Upper lobe of right lung (tissue), 1 donor: ENCODE results near the gene ABCC3. TPM values are rescaled to one million over a fixed set of nuclear protein-coding genes. Genes with fewer than 3 reads are reported as not detected.

ENCODE experiments used
- ATAC-seq: fragments of 200-7000 bp; cut with Tn5 transposase; one replicate; pipeline ENCODE4 v1.9.1; 2020; ENCODE audit warnings: mild to moderate bottlenecking, moderate library complexity
- DNase-seq: peaks from one replicate; pipeline ENCODE4 v3.0.0-alpha.2; 2020
- H3K27ac ChIP-seq: fragments of 200-600 bp; one replicate; pipeline ENCODE4 v1.8.0; 2022
- H3K27me3 ChIP-seq: fragments of 200-600 bp; one replicate; pipeline ENCODE4 v1.8.0; 2022; ENCODE audit warnings: mild to moderate bottlenecking
- H3K36me3 ChIP-seq: fragments of 200-600 bp; one replicate; pipeline ENCODE4 v1.8.0; 2022
- H3K4me1 ChIP-seq: fragments of 200-600 bp; one replicate; pipeline ENCODE4 v1.8.0; 2022
- H3K4me3 ChIP-seq: fragments of 200-600 bp; one replicate; pipeline ENCODE4 v1.8.0; 2022; ENCODE audit warnings: mild to moderate bottlenecking
- H3K9me3 ChIP-seq: fragments of 200-600 bp; one replicate; pipeline ENCODE4 v1.8.0; 2022
- CTCF ChIP-seq: fragments of 200-600 bp; IDR thresholded peaks from one replicate; pipeline ENCODE4 v1.8.0; 2022; ENCODE audit warnings: antibody characterized with exemption
- intact Hi-C: fragments of 100-400 bp; cut with DNase I; formaldehyde crosslinking; loops from one replicate; pipeline ENCODE4 v1.11.0; 2022
- total RNA-seq: library from RNA; stranded (reverse); fragmentation: NEBNext Ultra II Directional; extraction: Animal tissue kit (Norgen Biotek cat#: 25700); gene quantifications from one replicate; pipeline ENCODE4 v1.2.1, GENCODE V29; 2021
- donor health status: DM: no; HTN: yes; CAD: no; lungs with severe emphysema.

ABCC3 gene
- total RNA-seq, 1 donor from 2014 or later, result 65.4 TPM

- ATAC-seq, result no peak
- peak; percentile 37 for DNase-seq
- no peak overlapping the region for H3K27ac ChIP-seq
- no peaks in the 10 kb centered on the region for H3K36me3 ChIP-seq
- H3K9me3 ChIP-seq, result no peaks in the 10 kb centered on the region
- intact Hi-C loops, result loop anchor here (10.0 kb wide), 1 partner anchor 140 kb away; the partner anchor contains the start of gene SPATA20
- peaks cover 20% of the 10 kb centered on the region for H3K4me1 ChIP-seq
- TF ChIP-seq CTCF, result no peak
- no peaks in the 10 kb centered on the region for H3K27me3 ChIP-seq
- no peak overlapping the region for H3K4me3 ChIP-seq
Observed at GRCh38 chr17:50684612-50685333, 50.1 kb downstream of the ABCC3 start.

GRCh38 chr17:50685334-50685665, 50.6 kb downstream of the ABCC3 start:
- DNase-seq, result no peak
- no peak for TF ChIP-seq CTCF
- H3K9me3 ChIP-seq, result no peaks in the 10 kb centered on the region
- no peak overlapping the region for H3K4me3 ChIP-seq
- no peak for ATAC-seq
- no peaks in the 10 kb centered on the region for H3K27me3 ChIP-seq
- no peak overlapping the region for H3K27ac ChIP-seq
- H3K4me1 ChIP-seq, result peaks cover 20% of the 10 kb centered on the region
- no peaks in the 10 kb centered on the region for H3K36me3 ChIP-seq
- intact Hi-C loops, result loop anchor here (10.0 kb wide), 1 partner anchor 140 kb away; the partner anchor contains the start of gene SPATA20

- DNase-seq (peak; percentile 48), ATAC-seq (no peak)
- H3K27ac ChIP-seq, result no peak overlapping the region
- no peaks in the 10 kb centered on the region for H3K36me3 ChIP-seq
- no peaks in the 10 kb centered on the region for H3K27me3 ChIP-seq
- intact Hi-C loops, result loop anchor here (10.0 kb wide), 1 partner anchor 141 kb away; the partner anchor contains the start of gene SPATA20
- H3K9me3 ChIP-seq, result no peaks in the 10 kb centered on the region
- no peak for TF ChIP-seq CTCF
- H3K4me1 ChIP-seq, result peaks cover 23% of the 10 kb centered on the region
- H3K4me3 ChIP-seq, result no peak overlapping the region
Observed at GRCh38 chr17:50685691-50686493, 51.2 kb downstream of the ABCC3 start.

- H3K4me3 ChIP-seq, result no peak overlapping the region
- no peaks in the 10 kb centered on the region for H3K9me3 ChIP-seq
- DNase-seq, result peak; percentile 66
- no peaks in the 10 kb centered on the region for H3K27me3 ChIP-seq
- ATAC-seq, result peak; percentile 55
- TF ChIP-seq CTCF, result no peak
- H3K27ac ChIP-seq, result peak overlapping the region; percentile 1
- no peaks in the 10 kb centered on the region for H3K36me3 ChIP-seq
- intact Hi-C loops, result loop anchor here (10.0 kb wide), 1 partner anchor 142 kb away; the partner anchor contains the start of gene SPATA20
- H3K4me1 ChIP-seq, result peaks cover 30% of the 10 kb centered on the region
Observed at GRCh38 chr17:50686494-50687199, 52.0 kb downstream of the ABCC3 start.

- no peak for ATAC-seq
- Histone ChIP-seq H3K36me3 (peaks cover 8% of the 10 kb centered on the region), H3K27ac (peak overlapping the region; percentile 1), H3K9me3 (no peaks in the 10 kb centered on the region), H3K4me1 (peaks cover 36% of the 10 kb centered on the region), H3K4me3 (no peak overlapping the region), H3K27me3 (no peaks in the 10 kb centered on the region)
- intact Hi-C loops, result loop anchor here (10.0 kb wide), 1 partner anchor 143 kb away; the partner anchor contains the start of gene SPATA20
- peak; percentile 63 for DNase-seq
- TF ChIP-seq CTCF, result no peak
Observed at GRCh38 chr17:50687200-50688066, 52.8 kb downstream of the ABCC3 start.
